HCT116 (cell line): ENCODE results near the gene CHAF1B.

Experiments
- CTCF ChIP-seq, 3 experiments: fragments of 200-600 bp in 1 of 3; sonication (generic) in 1 of 3; IDR thresholded peaks in 2 of 3; conservative IDR thresholded peaks in 1 of 3; 2 replicates each; pipeline ENCODE4 v1.5.1; 2012 to 2017; ENCODE audit warnings: low read depth in 2 of 3, low read length in 2 of 3, antibody characterized with exemption in 1 of 3, borderline replicate concordance in 1 of 3, control low read depth in 1 of 3, mild to moderate bottlenecking in 1 of 3, mixed read lengths in 1 of 3, mixed run types in 1 of 3, moderate library complexity in 1 of 3; ENCODE audit not compliant: insufficient read depth in 1 of 3
- EZH2 ChIP-seq: fragments of 200-600 bp; sonication (generic); IDR thresholded peaks from 2 replicates; pipeline ENCODE4 v1.6.1; 2017; ENCODE audit warnings: antibody characterized with exemption, mixed run types
- POLR2A ChIP-seq: IDR thresholded peaks from 2 replicates; pipeline ENCODE4 v1.7.0; 2011; ENCODE audit warnings: borderline replicate concordance; ENCODE audit not compliant: insufficient read depth, insufficient read length; ENCODE audit errors: extremely low read depth
- RAD21 ChIP-seq: IDR thresholded peaks from 2 replicates; pipeline ENCODE4 v1.6.1; 2012; ENCODE audit warnings: low read depth, mild to moderate bottlenecking
- SRF ChIP-seq: IDR thresholded peaks from 2 replicates; pipeline ENCODE4 v1.6.1; 2012; ENCODE audit warnings: low read depth
- TF ChIP-seq, protein P1 (sequence below): IDR thresholded peaks from 2 replicates; pipeline ENCODE4 v1.6.1; 2012
- TF ChIP-seq, protein P2 (sequence below): IDR thresholded peaks from 2 replicates; pipeline ENCODE4 v1.6.1; 2012

DNA sequence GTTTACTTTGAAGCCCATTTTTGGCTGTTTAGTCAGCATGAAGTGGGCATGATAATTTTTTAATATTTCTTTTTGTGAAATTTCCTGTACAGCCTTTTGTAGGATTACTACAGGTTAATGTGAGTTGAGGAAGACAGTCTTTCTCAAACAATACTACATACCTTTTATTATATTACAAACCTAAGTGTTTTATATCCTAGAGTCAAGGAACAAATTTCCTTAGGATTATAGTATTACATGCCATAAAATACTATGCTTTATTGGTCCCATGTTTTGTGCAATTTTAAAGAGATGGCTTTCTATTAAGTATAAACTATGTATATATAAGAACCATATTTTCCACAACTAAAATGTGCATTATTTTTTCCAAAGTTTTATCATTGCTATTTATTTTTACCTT, 9.2 kb upstream of the CHAF1B start:
- TF ChIP-seq CTCF (IDR thresholded peaks at IDR 0.05 in 2 of 3, conservative IDR thresholded peaks at IDR 0.05 in 1 of 3; ENCODE audit: borderline replicate concordance in 1 of 3, insufficient read depth in 1 of 3, low read depth in 2 of 3, low read length in 2 of 3): no peak
- TF ChIP-seq RAD21: no peak
- no peak for TF ChIP-seq EZH2
- TF ChIP-seq, protein P1, sequence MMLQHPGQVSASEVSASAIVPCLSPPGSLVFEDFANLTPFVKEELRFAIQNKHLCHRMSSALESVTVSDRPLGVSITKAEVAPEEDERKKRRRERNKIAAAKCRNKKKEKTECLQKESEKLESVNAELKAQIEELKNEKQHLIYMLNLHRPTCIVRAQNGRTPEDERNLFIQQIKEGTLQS: no peak
- TF ChIP-seq, protein P2, sequence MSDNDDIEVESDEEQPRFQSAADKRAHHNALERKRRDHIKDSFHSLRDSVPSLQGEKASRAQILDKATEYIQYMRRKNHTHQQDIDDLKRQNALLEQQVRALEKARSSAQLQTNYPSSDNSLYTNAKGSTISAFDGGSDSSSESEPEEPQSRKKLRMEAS: no peak
- TF ChIP-seq POLR2A: no peak
- TF ChIP-seq SRF: no peak
